Suprapubic skin (tissue), 4 donors: ENCODE results near the gene NEBL.

Source experiments
- POLR2A ChIP-seq, 2 donors: fragments of 450-650 bp; IDR thresholded peaks; one replicate each; pipeline ENCODE4 v1.6.1; 2017; ENCODE audit warnings: antibody characterized with exemption in 2 of 2, mild to moderate bottlenecking in 2 of 2, moderate library complexity in 2 of 2
- POLR2AphosphoS5 ChIP-seq, 3 donors: sonication (generic); formaldehyde crosslinking; IDR thresholded peaks; one replicate each; pipeline ENCODE4 v1.6.1; 2017; ENCODE audit warnings: antibody characterized with exemption in 3 of 3

DNA sequence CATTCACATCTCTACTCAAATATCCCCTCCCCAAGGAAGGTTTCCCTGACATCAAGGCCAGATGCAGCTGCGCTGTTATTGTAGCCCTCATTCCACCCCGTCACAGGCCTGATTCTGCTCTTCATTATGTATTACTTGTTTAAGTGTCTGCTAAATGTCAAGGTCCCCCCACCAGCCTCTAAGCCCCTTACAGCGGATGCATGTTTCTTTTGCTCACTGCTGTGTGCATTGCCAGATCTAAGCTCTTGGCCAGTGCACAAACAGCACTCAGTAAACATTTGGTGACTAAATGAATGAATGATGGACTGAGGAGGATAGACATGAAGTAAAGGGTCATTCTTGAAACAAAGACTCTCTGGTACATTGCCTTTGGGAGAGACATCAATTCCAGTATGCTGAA lies 90.6 kb downstream of the NEBL start:
- TF ChIP-seq POLR2AphosphoS5 (IDR thresholded peaks at IDR 0.05) (no peak), POLR2A (IDR thresholded peaks at IDR 0.05) (no peak)
